HepG2 (cell line): ENCODE results near the gene FCAMR. TPM values are rescaled to one million over a fixed set of nuclear protein-coding genes. Genes with fewer than 3 reads are reported as not detected.
A peak's percentile ranks its signal among the peaks of the same experiment; 100 is the strongest.

Source experiments
- ATAC-seq: fragments of 200-7000 bp; cut with Tn5 transposase; 3 replicates; pipeline ENCODE4 v1.9.1; 2020; ENCODE audit warnings: mild to moderate bottlenecking, moderate library complexity
- BruUV-seq: library from RNA; stranded (reverse); fragments of 400-500 nt; replicated peaks from 2 replicates; lab custom pipeline; 2021; lab: Mats Ljungman, UMichigan
- CTCF ChIA-PET: fragments of 300-600 bp; formaldehyde crosslinking; extraction: SDS; loops from one replicate; lab custom pipeline; 2021; ENCODE audit warnings: low total read pairs, inconsistent platforms, low intra/inter-chr PET ratio; lab: Yijun Ruan, JAX
- POLR2A ChIA-PET: fragments of 350-600 bp; sonication (Branson Sonifier 250); formaldehyde crosslinking; loops from one replicate; lab custom pipeline; 2020; ENCODE audit warnings: antibody characterized with exemption, inconsistent platforms; lab: Yijun Ruan, JAX
- DNase-seq: peaks from one replicate; pipeline ENCODE4 v3.0.0-alpha.2; 2015; ENCODE audit warnings: low spot score
- FAIRE-seq: peaks from 3 replicates; lab custom pipeline; 2011; peaks lifted over from hg19 to GRCh38; lab: Jason Lieb, UNC
- H2AFZ ChIP-seq: one replicate; pipeline ENCODE4 v1.6.1; 2011; ENCODE audit warnings: low read length, inconsistent platforms
- H3K27ac ChIP-seq: fragments of 300-600 bp; 3 replicates; pipeline ENCODE4 v1.8.0; 2011; ENCODE audit warnings: mixed run types, mild to moderate bottlenecking, mixed read lengths, low read length, inconsistent platforms; ENCODE audit not compliant: insufficient read depth; ENCODE audit errors: extremely low read length
- H3K27me3 ChIP-seq, 2 experiments: fragments of 200-600 bp in 1 of 2; 2 replicates in 1 of 2; 3 replicates in 1 of 2; pipeline versions ENCODE4 v1.6.0 to v1.8.0; 2011; ENCODE audit warnings: low read length in 2 of 2, mild to moderate bottlenecking in 2 of 2, moderate library complexity in 2 of 2, inconsistent platforms in 1 of 2; ENCODE audit not compliant: insufficient read depth in 2 of 2, control insufficient read depth in 1 of 2
- H3K36me3 ChIP-seq, 2 experiments: fragments of 200-600 bp in 1 of 2; replicated peaks in 1 of 2; 2 replicates in 1 of 2; 3 replicates in 1 of 2; pipeline versions ENCODE4 v1.5.1 to v1.8.0; 2011; ENCODE audit warnings: low read length in 2 of 2, inconsistent platforms in 1 of 2; ENCODE audit not compliant: insufficient read depth in 2 of 2, control insufficient read depth in 1 of 2
- H3K4me1 ChIP-seq: 2 replicates; pipeline ENCODE4 v1.5.1; 2012; ENCODE audit warnings: low read length, inconsistent platforms; ENCODE audit not compliant: insufficient read depth
- H3K4me2 ChIP-seq: 2 replicates; pipeline ENCODE4 v1.6.0; 2011; ENCODE audit warnings: low read depth, low read length, inconsistent platforms
- H3K4me3 ChIP-seq, 3 experiments: fragments of 200-600 bp in 1 of 3; sonication (generic), shearing (Covaris generic) in 1 of 3; replicated peaks in 1 of 3; 2 replicates each; pipeline ENCODE4 v1.5.1; 2011 to 2016; ENCODE audit warnings: low read length in 3 of 3, inconsistent platforms in 2 of 3, low read depth in 2 of 3, mild to moderate bottlenecking in 2 of 3, control low read depth in 1 of 3, mixed read lengths in 1 of 3; ENCODE audit not compliant: insufficient read depth in 1 of 3
- H3K79me2 ChIP-seq: one replicate; pipeline ENCODE4 v1.6.1; 2011; ENCODE audit warnings: low read length, inconsistent platforms; ENCODE audit not compliant: insufficient read depth
- H3K9ac ChIP-seq: 2 replicates; pipeline ENCODE4 v1.6.0; 2011; ENCODE audit warnings: mild to moderate bottlenecking, low read depth, low read length, inconsistent platforms; ENCODE audit not compliant: insufficient read depth
- H3K9me3 ChIP-seq: 2 replicates; pipeline ENCODE4 v1.5.1; 2012; ENCODE audit warnings: mild to moderate bottlenecking, low read length
- H4K20me1 ChIP-seq: 2 replicates; pipeline ENCODE4 v1.6.0; 2011; ENCODE audit warnings: inconsistent platforms, mild to moderate bottlenecking, low read length, moderate library complexity; ENCODE audit not compliant: insufficient read depth
- NCOA5 ChIP-seq: sonication (generic); formaldehyde crosslinking; IDR thresholded peaks from 2 replicates; pipeline ENCODE4 v1.4.0; 2020; ENCODE audit warnings: missing genetic modification reagents
- NFIC ChIP-seq: IDR thresholded peaks from 2 replicates; pipeline ENCODE4 v1.6.1; 2012; ENCODE audit warnings: mild to moderate bottlenecking, low read length, inconsistent platforms
- PAX8 ChIP-seq: sonication (generic); formaldehyde crosslinking; IDR thresholded peaks from 2 replicates; pipeline ENCODE4 v1.8.0; 2022; ENCODE audit warnings: mild to moderate bottlenecking, missing genetic modification reagents, borderline replicate concordance
- TBX3 ChIP-seq: fragments of 450-650 bp; IDR thresholded peaks from 2 replicates; pipeline ENCODE4 v1.6.1; 2017; ENCODE audit warnings: antibody characterized with exemption, mild to moderate bottlenecking, inconsistent platforms, borderline replicate concordance
- ZNF451 ChIP-seq: sonication (generic); formaldehyde crosslinking; IDR thresholded peaks from 2 replicates; pipeline ENCODE4 v1.5.0; 2020; ENCODE audit warnings: mild to moderate bottlenecking, missing genetic modification reagents
- ZNF761 ChIP-seq: sonication (generic); formaldehyde crosslinking; conservative IDR thresholded peaks from 2 replicates; pipeline ENCODE4 v1.4.0; 2020; ENCODE audit warnings: mild to moderate bottlenecking, missing genetic modification reagents
- WGBS: methylation state at CpG from one replicate; pipeline ENCODE4 v1.1.6; 2017; ENCODE audit warnings: low lambda C conversion rate; 5-methylcytosine and 5-hydroxymethylcytosine counted together
- in situ Hi-C: cut with HindIII; loops from 2 replicates; pipeline ENCODE4 v1.10.0; 2017; ENCODE audit warnings: low pct_unique_long_range_greater_than_20kb; ENCODE audit not compliant: extremely low pct_ligation_motif_present
- intact Hi-C: fragments of 100-400 bp; cut with micrococcal nuclease; formaldehyde crosslinking; loops from one replicate; pipeline ENCODE4 v1.10.0; 2022; ENCODE audit not compliant: unreplicated experiment
- polyA plus RNA-seq, 8 experiments: library from polyadenylated mRNA; depleted of rRNA in 3 of 8; stranded (reverse) in 7 of 8; unstranded in 1 of 8; fragments of >200 nt; fragmentation: Illumina TruSeq in 4 of 8; extraction: Trizol in 4 of 8; gene quantifications; 2 replicates each; pipeline versions ENCODE4 v1.2.1 to v1.2.3, GENCODE V29; 2011 to 2016; ENCODE audit warnings: low read depth in 4 of 8, missing spikeins in 1 of 8, mixed read lengths in 1 of 8; ENCODE audit not compliant: insufficient read depth in 1 of 8
- total RNA-seq, 5 experiments: library from RNA; depleted of rRNA; stranded (reverse); fragments of >200 nt; fragmentation: Illumina TruSeq; extraction: Trizol; gene quantifications; 2 replicates each; pipeline ENCODE4 v1.2.3, GENCODE V29; 2016; ENCODE audit warnings: low read depth in 1 of 5
- TF ChIP-seq, protein P1 (sequence below): sonication (generic); formaldehyde crosslinking; IDR thresholded peaks from 2 replicates; pipeline ENCODE4 v1.5.1; 2020; ENCODE audit warnings: missing genetic modification reagents, mild to moderate bottlenecking, borderline replicate concordance

FCAMR gene
- total and polyA plus RNA-seq, 2 of the 13 experiments (the other 11 are each of a cell fraction or from before 2014, with no cell fraction given) = not detected

GRCh38 chr1:207007352-207008033, 37.2 kb upstream of the FCAMR start (continued):
- TF ChIP-seq ZNF761 (CRISPR knock-in tag) = no peak
- TF ChIP-seq ZNF451 (CRISPR knock-in tag) = no peak

GRCh38 chr1:207006914-207007313, 36.7 kb upstream of the FCAMR start:
- no peak overlapping the region for H2AFZ ChIP-seq
- no peak overlapping the region; a peak in 1 of 6 replicates for H3K4me3 ChIP-seq
- POLR2A ChIA-PET = interaction anchor here (1.1 kb wide), 1 partner anchor 46 kb away, joined by 3 read pairs; the partner anchor contains the start of gene PFKFB2
- peak; percentile 27; the same call in 2 of the 3 replicates for ATAC-seq
- no peaks in the 10 kb centered on the region for H3K36me3 ChIP-seq
- no peaks in the 10 kb centered on the region for H3K27me3 ChIP-seq
- CTCF ChIA-PET = no interaction called here
- in situ Hi-C loops = no loop called here
- BruUV-seq = no TSS peak
- H4K20me1 ChIP-seq = no peaks in the 10 kb centered on the region
- TF ChIP-seq NFIC = 0 out of 2 replicates have a peak, but pooled peaks have one; percentile 3
- no peak for TF ChIP-seq TBX3
- no peak for TF ChIP-seq PAX8 (CRISPR knock-in tag)
- TF ChIP-seq NCOA5 (CRISPR knock-in tag) = no peak
- TF ChIP-seq, protein P1, sequence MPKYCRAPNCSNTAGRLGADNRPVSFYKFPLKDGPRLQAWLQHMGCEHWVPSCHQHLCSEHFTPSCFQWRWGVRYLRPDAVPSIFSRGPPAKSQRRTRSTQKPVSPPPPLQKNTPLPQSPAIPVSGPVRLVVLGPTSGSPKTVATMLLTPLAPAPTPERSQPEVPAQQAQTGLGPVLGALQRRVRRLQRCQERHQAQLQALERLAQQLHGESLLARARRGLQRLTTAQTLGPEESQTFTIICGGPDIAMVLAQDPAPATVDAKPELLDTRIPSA (CRISPR knock-in tag) = no peak
- TF ChIP-seq, all 625 proteins: peak for 1
- no peak for DNase-seq
- Histone ChIP-seq H3K79me2 (no peaks in the 10 kb centered on the region), H3K9ac (0 out of 2 replicates have a peak overlapping the region, but pooled peaks have one; percentile 24), H3K27ac (peak overlapping the region; percentile 47), H3K9me3 (no peaks in the 10 kb centered on the region), H3K4me2 (peak overlapping the region; percentile 57), H3K4me1 (peaks cover 89% of the 10 kb centered on the region)
- FAIRE-seq = no peak
- intact Hi-C loops = no loop called here
- WGBS = 30% methylated on average over 3 of the region's 3 CpGs
